ENCODE measurements around the gene TMEM151A. TPM values are rescaled to one million over a fixed set of nuclear protein-coding genes. Genes with fewer than 3 reads are reported as not detected.

The TMEM151A gene
- total RNA-seq, 2 donors from 2014 or later, result 0.27 TPM; not detected in 1

DNA sequence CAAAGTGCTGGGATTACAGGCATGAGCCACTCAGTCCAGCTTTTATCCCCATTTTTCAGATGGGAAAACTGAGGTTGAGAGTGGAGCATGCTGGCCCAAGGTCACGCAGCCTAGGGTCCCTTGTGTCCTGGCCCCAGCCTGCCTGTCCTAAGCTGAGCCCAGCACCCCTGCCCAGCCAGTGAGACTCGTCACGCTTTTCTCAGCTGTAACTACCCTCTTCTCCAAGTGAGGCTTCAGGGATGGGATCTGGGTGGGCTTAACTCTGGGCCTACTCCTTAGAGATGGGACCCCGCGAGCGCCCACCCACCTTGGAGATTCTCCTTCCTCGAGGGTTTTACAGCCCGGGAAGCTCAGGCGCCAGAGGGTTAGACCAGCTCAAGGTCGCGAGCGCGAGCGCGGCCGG, 390 bp upstream of the TMEM151A start:
- no peak overlapping the region for H3K27ac ChIP-seq
- H3K9me3 ChIP-seq, result no peaks in the 10 kb centered on the region
- TF ChIP-seq, protein P1, sequence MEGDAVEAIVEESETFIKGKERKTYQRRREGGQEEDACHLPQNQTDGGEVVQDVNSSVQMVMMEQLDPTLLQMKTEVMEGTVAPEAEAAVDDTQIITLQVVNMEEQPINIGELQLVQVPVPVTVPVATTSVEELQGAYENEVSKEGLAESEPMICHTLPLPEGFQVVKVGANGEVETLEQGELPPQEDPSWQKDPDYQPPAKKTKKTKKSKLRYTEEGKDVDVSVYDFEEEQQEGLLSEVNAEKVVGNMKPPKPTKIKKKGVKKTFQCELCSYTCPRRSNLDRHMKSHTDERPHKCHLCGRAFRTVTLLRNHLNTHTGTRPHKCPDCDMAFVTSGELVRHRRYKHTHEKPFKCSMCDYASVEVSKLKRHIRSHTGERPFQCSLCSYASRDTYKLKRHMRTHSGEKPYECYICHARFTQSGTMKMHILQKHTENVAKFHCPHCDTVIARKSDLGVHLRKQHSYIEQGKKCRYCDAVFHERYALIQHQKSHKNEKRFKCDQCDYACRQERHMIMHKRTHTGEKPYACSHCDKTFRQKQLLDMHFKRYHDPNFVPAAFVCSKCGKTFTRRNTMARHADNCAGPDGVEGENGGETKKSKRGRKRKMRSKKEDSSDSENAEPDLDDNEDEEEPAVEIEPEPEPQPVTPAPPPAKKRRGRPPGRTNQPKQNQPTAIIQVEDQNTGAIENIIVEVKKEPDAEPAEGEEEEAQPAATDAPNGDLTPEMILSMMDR (IDR thresholded peaks at IDR 0.05), result no peak
- H3K27me3 ChIP-seq (replicated peaks; ENCODE audit: insufficient read depth), result no peaks in the 10 kb centered on the region
- DNase-seq (ENCODE audit: low spot score), result no peak
- no peaks in the 10 kb centered on the region for H3K36me3 ChIP-seq
- peaks cover 22 to 37% of the 10 kb centered on the region in 2 donors for H3K4me1 ChIP-seq (ENCODE audit: control insufficient read depth in 1 of 2, low read depth in 2 of 2)
- peak overlapping the region; percentile 71 for H3K4me3 ChIP-seq
- no peak for ATAC-seq (ENCODE audit: insufficient number of reproducible peaks, low FRiP score, low read depth)

DNA sequence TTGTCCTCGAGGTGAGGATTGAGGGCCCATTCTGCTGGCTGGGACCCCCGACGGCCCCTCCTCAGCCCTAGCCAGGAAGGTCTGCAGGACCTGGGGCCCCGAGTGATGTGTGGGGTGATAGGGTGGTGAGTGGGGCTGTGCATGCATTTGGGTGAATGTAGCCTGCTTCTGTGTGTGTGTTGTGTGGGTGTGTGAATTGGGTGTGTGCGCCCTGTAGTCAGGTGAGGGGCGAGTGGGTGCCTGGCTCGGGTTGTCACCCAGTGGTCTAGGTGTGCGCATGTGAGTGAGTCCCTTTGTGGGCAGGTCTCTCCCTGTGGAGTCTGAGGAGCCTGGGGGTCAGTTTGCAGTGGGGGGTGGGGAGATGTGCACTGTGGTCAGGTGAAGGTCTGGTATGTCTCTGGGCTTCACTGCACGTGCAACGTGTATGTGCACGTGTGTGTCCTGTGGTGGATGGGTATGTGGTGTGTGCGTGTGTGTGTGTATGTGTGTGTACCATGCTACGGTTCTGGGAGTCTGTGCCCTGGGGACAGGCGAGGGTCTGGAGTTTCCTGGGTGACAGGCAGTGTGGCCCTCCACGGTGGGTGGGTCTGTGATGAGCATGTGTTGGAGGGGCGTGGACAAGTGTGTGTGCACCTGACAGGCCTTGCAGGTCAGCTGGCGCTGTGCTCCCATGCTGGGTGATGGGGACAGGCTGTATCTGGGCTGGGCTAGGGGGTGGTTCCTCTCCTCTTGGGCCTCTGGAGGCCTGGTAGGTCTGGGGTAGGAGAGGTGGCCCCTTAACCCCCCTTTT, 1.0 kb downstream of the TMEM151A start:
- Histone ChIP-seq H3K27me3 (replicated peaks; ENCODE audit: insufficient read depth) (no peaks in the 10 kb centered on the region), H3K9me3 (no peaks in the 10 kb centered on the region), H3K27ac (no peak overlapping the region), H3K36me3 (no peaks in the 10 kb centered on the region), H3K4me3 (peak overlapping the region; percentile 71), H3K4me1 (ENCODE audit: control insufficient read depth in 1 of 2, low read depth in 2 of 2) (peaks cover 18 to 27% of the 10 kb centered on the region in 2 donors)
- no peak for ATAC-seq (ENCODE audit: insufficient number of reproducible peaks, low FRiP score, low read depth)
- TF ChIP-seq, protein P1 (IDR thresholded peaks at IDR 0.05), result no peak
- no peak for DNase-seq (ENCODE audit: low spot score)

DNA sequence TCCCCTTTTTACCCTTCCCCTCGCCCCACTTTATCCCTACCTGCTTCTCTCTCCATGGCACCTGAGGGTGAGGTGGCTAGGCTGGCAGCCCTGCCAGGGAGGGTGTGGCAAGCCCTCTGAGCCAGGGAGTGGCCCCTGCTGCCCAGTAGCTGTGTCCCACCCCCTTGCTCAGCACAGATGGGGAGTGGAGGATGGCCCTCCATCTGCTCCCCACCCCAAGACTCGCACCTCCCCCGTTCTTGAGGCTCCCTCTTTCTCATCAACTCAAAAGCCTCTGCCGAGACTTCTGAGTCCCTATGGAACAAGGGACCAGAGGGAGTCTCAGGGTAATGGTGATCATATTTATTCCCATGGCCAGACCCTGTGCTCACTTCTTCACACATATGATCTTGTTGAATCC, 1.7 kb downstream of the TMEM151A start:
- ATAC-seq (ENCODE audit: insufficient number of reproducible peaks, low FRiP score, low read depth), result no peak
- no peaks in the 10 kb centered on the region for H3K36me3 ChIP-seq
- DNase-seq (ENCODE audit: low spot score), result no peak
- TF ChIP-seq, protein P1 (IDR thresholded peaks at IDR 0.05), result no peak
- no peak overlapping the region for H3K27ac ChIP-seq
- H3K27me3 ChIP-seq (replicated peaks; ENCODE audit: insufficient read depth), result no peaks in the 10 kb centered on the region
- H3K4me3 ChIP-seq, result no peak overlapping the region
- H3K4me1 ChIP-seq (ENCODE audit: control insufficient read depth in 1 of 2, low read depth in 2 of 2), result peaks cover 12 to 21% of the 10 kb centered on the region in 2 donors
- H3K9me3 ChIP-seq, result no peaks in the 10 kb centered on the region

DNA sequence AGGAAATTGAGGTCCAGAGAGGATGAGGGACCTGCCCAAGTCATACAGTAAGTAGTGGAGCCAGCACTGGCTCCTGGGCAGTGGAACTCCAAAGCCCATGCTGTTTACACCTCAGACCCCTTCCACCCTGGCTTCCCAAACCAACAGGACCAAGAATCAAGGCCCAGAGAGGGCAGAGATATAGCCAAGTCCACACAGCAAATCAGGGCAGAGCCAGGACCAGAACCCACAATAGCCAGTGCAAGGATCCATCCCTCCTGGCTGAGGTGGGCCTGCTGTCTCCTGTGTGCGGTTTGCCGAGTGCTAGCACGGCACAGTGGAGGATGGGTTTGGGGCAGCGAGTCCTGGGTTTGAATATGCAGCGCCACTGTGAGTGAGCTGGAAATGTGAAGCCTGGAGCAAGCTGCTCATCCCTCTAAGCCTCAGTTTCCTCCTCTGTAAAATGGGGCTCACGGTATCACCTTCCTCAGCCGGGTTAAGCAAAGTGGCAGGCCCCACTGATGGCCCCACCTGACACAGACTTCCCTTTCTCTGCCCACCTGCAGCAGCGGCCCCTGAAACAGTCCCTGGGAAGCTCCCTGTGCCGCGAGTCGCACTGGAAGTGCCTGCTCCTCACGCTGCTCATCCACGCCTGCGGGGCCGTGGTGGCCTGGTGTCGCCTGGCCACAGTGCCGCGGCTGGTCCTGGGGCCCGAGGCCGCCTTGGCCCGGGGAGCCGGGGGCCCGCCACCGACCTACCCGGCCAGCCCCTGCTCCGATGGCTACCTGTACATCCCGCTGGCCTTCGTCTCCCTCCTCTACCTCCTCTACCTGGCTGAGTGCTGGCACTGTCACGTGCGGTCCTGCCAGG, 2.3 kb downstream of the TMEM151A start:
- TF ChIP-seq, protein P1 (IDR thresholded peaks at IDR 0.05), result no peak

More for the DNA sequence above, 2.3 kb downstream of the TMEM151A start:
- Histone ChIP-seq H3K4me1 (ENCODE audit: control insufficient read depth in 1 of 2, low read depth in 2 of 2) (peaks cover 12 to 20% of the 10 kb centered on the region in 2 donors), H3K9me3 (no peaks in the 10 kb centered on the region), H3K27me3 (replicated peaks; ENCODE audit: insufficient read depth) (no peaks in the 10 kb centered on the region), H3K27ac (no peak overlapping the region), H3K36me3 (no peaks in the 10 kb centered on the region), H3K4me3 (no peak overlapping the region)
- no peak for ATAC-seq (ENCODE audit: insufficient number of reproducible peaks, low FRiP score, low read depth)
- DNase-seq (ENCODE audit: low spot score), result no peak

Data from thoracic aorta (tissue), 2 donors.